NOMO-1 treated with dmso at 0.1 percent for 144 hours (cell line): ENCODE results near the gene ZNF281.
"Not testable (repeated sequence)": the region's sequence is repeated elsewhere in the genome, so short reads cannot be mapped to it uniquely, and the experiment has no call there.

Source experiments
- DNase-seq: peaks from one replicate; lab custom pipeline; 2025; ENCODE audit not compliant: unreplicated experiment; lab: John Stamatoyannopoulos, UW

Gene ZNF281

DNA sequence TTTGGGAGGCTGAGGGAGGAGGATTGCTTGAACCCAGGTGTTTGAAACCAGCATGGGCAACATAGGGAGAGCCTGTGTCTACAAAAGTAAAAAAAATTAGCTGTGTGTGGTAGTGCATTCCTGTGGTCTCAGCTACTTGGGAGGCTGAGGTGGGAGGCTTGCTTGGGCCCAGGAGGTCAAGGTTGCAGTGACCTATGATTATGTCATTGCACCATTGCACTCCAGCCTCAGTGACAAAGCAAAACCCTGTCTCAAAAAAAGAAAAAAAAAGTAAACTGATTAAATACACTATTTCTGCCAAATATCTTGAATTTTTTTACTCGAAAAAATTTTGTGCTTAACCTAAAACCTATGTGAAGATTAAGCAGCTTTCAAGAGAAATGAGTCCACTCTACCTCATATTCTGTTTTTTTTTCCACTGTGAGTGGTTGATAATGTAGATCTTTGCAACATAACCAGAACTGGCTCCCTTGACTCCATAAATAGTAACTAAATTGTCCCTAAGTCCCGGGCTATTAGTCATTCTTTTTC lies 19.4 kb upstream of the ZNF281 start:
- DNase-seq, result no peak

DNA sequence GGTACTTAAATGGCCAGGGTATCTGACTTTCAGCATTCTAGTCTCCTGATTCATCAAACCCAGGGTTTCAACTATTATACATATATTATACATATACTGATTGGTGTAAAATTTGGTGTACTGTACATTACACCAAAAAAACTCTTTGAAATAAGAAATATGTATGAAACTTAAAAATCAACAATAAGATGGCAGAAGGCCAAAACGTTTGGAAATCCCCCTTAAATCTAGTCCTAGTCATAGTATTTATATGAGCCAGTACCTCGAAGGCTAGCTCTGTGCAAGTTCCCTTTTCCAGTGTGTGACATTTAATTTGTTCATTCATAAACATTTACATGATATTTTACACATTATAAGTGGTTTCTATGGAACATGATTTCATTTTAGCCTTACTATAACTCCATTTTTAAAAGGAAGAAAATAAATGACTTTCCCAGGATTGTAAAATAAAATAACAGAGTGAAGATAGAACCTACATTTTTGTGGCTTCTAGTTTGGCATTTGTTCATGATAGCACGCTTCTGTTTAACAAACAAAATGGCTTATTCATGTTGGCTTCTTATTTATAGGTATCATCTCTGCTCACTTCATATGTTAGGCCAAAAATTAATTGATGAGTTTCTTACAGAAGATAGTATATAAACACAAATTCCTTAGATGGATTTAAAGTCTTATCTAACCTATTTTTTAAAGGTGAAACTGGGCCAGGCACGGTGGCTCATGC lies 18.8 kb upstream of the ZNF281 start:
- DNase-seq, result no peak

DNA sequence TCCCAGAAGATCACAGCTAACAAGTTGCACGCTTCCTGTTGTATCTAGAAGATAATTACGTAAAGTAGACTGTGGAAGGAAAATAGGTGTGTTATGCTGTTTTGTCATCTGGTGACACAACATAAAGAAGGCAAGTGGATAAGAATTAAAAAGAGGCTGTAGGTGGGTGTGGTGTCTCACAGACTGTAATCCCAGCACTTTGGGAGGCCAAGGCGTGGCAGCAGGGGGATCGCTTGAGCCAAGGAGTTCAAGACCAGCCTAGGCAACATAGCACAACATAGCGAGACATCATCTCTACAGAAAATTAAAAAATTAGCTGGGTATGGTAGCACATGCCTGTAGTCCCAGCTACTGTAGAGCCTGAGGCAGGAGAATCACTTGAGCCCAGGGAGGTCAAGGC lies 17.9 kb upstream of the ZNF281 start:
- DNase-seq, result no peak

DNA sequence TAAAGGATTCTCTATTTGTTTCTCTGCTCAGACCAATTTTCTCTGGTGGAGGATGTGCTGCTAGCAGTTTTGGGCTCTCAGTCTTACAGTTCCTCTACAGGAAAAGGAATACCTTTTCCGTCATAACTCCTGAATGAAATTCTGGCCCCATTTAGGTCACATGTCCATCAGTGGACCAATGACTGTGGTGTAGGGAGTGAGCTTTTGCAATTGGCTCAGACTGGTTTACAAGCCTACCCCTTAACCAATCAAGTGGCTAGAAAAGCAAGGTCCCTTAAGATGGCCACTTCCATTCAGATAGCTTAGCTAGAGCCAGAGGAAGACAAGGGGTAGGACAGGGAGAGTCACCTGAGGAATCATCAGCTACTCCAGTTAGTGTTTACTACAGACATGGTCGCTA lies 16.4 kb upstream of the ZNF281 start:
- DNase-seq, result no peak

DNA sequence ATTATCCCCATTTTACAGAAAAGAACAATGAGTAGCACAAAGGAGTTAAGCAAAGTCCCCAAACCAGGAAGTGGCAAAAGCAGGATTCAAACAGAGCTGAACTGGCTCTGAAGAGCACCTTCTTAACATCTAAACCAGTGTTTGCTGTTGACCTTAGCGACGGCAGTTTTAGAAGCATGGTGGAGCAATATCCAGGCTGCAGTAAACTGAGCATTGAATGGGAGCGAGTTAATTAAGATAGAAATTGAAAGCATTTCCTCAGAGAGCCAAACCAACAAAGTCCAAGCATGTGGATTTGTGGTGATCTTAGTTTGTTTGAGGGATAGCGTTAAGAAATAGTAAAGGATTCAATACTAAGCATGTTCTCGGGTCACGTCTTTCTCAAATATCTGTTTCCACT lies 13.4 kb upstream of the ZNF281 start:
- DNase-seq, result no peak

DNA sequence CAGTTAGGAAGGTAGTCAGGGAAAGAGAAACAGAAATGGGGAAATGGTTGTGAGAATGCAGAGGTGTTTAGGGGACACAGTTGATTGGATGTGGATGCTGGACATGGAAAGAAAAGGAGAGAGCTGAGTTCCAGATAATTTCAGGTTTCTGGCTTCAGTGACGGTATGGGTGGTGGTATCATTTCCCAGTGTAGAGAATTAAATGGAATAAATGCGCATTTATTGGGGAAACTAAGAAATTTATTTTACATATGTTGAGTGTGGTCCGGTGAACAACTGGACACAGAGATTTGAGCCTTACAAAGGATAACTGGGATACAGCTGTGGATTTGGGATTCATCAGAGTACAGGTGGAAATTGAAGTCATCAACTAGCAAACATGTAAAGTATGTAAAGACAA lies 12.4 kb upstream of the ZNF281 start:
- no peak for DNase-seq

DNA sequence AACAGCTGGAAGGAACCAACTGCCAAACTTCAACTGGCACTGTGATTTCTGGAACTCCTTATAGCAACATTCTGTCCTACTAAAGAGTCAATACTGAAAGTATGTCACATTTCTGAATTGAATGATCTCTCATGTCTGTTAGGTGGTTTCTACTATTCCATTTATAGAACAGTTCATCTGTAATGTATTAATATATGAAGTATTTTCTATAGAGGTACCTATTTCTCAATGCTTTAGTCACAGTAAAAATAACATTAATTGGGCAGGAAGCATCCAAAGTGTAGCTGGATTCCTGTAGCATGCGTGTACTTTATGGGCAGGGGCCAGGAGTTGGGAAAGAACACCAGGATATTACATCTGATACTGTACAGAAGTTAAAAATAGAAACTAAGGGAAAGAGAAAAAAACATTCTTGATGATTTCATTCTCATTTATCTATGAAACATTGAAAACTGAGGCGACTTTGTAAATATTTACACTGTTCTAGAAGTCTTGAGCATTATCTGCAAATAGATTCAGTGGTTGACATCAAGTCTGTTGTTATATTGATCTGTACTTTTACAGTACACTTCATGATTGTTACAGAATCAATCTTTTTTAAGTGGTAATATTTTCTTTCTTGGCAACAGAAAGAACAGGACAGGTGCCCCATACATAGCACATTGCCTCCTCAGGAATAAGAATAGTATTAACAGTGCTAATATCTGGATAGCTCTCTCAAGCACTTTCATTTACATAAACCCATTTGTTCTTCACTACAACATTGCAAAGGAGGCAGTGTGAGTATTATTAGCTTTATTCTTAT lies 6.2 kb upstream of the ZNF281 start:
- no peak for DNase-seq

DNA sequence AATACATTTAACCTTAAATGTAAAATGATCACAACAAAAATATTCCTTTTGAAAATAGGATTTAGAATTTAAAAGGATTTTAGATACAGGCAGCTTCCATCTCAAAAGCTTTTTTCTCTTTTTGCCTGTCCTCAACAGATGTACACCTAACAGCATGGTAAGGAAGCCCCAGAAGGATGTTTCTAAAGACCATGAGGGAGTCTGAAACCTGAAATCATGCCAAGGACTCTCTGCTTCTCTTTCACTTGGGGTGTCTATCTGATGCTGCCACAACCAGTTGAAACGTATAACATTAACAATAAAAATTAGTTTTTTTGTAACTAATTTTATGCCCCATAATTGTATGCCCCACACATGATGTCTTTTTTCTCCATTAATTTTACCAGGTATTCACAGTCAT lies 5.4 kb upstream of the ZNF281 start:
- DNase-seq, result no peak

DNA sequence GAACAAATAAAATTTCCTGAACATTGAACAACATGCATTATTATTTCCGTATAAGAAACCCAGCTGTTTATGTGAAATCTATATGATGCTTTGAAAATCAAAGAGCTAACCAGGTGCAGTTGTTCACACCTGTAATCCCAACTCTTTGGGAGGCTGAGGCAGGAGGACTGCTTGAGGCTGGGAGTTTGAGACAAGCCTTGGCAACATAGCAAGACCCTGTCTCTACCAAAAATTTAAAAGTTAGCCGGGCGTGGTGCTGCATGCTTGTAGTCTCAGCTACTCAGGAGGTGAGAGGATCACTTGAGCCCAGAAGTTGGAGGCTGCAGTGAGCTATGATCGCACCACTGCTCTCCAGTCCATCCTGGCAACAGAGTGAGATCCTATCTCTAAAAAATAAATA lies 4.8 kb upstream of the ZNF281 start:
- no peak for DNase-seq

DNA sequence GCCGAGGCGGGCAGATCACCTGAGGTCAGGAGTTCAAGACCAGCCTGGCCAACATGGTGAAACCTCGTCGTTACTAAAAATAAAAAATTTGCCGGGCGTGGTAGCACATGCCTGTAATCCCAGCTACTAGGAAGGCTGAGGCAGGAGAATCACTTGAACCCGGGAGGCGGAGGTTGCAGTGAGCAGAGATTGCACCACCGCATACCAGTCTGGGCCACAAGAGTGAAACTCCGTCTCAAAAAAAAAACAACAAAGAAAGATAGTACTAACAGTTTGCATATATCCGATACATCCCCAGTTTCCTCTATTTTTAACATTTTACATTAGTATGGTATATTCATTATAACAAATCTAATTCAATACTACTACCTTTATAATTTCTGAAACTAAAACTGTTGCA lies 3.9 kb upstream of the ZNF281 start:
- DNase-seq, result not testable (repeated sequence)

DNA sequence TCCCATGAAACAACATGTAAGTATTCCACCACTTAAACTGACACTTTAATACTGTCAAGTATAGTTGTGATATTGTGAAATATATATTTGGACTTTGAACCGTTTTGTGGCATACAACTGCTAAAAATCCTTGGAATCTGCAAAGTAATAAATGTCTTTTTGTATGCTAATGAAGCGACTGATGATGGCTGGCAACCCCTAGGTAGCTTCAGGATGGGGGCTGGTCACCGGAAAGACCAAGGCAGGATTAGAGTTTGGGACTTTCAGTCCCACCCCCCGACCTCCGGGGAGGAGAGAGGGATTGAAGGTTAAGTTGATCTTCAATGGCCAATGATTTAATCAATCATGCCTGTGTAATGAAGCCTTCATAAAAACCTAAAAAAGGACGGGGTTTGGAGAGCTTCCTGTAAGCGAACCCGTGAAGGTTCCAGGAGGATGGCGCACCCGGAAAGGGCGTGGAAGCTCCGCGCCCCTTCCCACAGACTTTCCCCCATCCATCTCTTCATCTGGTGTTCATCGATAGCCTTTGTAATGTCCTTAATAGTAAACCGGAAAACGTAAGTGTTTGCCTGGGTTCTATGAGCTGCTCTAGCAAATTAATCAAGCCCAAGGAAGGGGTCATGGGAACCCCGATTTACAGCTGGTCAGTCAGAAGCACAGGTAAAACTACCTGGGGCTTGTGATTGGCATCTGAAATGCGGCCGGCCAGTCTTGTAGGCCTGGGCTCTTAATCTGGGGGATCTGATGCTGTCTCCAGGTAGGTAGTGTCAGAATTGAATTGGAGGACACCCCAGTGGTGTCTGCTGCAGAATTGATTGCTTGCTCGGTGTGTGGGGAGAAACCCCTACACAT lies 1.8 kb upstream of the ZNF281 start:
- DNase-seq, result no peak

DNA sequence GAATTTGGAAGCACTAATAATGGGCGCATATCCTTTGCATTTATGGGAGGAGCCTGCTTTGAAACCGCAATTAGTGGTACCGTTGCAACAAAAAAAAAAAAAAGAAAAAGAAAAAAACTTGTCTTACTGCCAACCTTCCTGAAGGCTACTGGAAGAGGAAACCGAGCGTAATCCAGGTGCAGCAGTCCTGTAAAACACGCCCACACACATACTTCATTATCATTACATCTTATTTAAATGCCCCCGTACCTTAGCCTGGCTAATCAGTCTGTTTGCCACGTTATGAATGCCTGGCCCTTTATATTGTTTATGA lies 686 bp upstream of the ZNF281 start:
- no peak for DNase-seq

DNA sequence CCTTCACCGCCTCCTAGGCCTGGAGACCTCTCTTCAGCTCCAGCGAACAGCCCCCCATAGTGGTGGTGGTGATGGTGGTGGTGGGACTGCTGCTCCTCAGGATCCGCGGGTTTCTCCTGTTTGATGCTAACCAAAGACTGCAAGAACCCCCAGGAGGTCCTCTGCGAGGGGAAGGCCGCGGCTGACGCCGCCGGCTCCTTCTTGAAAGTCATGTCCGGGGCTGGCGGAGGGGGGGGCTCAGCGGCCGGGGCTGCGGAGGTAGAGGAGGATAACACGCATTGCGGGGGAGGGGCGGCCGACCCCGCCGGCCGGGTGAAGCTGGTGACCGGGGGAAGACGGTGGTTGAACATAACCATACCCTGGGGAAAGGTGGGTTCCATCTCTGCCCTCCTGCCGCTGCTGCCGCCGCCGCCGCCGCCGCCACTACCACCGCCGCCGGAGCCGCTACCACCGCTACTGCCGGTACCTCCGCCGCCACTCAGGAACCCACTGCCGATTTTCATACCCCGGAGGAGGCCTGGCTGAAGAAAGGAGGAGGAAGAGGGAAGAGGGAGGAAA lies 554 bp downstream of the ZNF281 start:
- no peak for DNase-seq

DNA sequence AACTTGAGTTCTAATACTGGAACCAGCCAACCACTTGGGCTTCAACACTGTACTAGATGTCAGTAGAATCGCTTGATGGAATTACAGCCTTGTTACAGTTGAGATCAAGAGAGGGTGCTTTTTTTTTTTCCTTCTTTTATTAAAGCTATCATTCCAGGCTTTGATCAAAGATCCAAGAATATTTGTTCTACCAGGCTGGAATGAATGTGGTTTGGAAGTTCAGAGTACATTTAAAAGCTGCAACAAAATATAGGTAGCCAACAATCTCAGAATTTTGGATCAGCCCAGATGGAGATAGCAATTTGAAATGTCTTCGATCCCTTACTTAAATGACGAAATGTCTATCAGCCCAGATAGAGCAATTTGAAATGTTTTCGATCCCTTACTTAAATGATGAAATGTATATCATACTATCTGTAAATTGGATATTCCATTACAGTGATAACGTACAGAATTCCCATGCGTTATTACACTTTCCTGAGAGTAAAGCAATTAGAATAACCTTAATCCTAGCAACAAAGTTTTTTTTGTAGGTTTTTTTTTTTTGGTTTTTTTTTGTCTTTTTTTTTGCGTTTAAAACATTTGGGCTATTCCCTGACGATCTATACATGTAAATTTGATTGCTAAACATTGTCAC lies 3.6 kb downstream of the ZNF281 start:
- no peak for DNase-seq

DNA sequence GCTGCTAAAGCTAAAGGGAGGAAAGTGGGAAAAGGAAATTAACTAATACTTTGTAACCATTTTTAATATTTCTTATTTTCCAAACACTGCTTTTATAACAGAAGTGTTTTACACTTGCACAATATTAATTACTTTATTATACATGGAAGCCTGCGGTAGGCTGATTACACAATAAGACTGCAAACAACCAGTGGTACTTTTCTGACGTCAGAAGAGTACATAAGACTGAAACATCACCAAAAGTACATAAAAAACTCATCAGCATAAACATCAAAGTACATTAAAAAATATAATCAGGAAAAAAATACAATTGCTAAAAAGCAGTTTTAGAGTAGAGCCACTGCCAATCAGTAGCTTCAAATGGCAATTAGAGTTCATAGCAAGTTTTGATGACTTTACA lies 4.6 kb downstream of the ZNF281 start:
- no peak for DNase-seq

DNA sequence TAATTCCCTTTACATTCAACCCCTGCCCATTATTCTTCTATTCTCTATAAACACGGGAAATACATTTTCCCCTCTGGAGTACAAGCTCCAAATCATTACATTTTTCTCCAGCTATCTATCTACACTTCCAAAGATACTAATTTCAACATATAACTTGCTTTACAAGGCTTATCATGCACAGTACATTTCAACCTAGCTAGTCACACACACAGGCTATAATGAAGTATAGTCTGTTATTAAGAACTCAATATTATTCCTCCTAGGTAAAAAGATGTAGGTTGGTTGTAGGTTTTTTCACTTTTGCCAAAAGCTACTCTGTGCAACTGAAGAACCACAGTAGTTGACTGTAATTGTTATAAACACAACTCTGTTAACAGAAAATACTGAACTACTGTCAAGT lies 8.1 kb downstream of the ZNF281 start:
- DNase-seq, result no peak

DNA sequence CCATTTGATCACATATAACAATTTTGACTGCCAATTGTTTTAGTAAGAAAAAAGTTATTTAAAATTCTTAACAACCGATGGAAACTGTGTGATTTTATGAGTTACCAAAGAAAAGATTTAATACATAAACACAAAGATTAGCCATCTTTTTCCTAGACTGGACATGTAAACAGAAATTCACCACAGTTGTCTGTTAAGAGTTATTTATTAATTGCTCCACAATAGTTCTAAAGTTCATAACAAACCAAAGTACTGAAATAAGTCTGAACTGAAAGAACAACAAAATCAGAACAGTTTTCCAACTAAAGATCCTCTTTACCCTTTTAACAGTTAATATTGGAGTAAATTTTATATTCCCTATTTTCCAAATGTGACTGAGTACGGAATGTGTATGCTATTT lies 8.6 kb downstream of the ZNF281 start:
- DNase-seq, result no peak

DNA sequence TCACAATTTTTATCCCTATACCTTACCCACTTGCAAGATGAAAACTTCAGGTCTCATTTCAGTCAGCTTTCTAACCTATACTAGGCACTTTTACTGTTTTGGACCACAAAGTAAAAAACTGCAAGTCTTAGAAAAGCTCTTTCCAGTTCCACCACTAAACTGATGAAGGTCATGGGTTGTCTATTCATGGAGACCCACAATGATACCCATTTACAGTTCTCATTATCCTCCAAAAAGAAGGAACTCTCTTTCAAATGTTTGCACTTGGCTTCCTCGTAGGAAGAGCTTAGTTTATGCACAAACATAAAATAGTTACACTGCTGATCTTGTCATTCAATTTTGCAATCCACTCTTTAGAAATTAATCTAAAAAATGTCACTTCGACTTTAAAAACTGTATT lies 9.3 kb downstream of the ZNF281 start:
- DNase-seq, result no peak

DNA sequence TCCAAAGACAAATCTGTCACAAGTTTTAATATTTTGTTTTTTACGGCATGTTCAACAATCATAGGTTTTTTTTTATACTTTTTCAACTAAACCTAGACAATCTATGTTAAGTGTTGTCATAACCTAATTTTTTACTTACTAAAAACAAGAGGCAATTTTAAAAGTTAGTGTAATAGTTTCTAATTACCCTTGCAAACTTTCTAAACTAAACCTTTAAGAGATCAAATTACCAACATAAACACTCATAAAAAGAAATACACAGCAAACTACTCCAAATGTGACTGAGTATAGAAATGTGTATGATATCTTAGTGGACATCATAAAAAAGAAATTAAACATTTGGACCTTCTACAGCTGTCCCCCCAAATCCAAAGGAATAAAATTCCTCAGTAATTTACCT lies 10.0 kb downstream of the ZNF281 start:
- DNase-seq, result no peak

DNA sequence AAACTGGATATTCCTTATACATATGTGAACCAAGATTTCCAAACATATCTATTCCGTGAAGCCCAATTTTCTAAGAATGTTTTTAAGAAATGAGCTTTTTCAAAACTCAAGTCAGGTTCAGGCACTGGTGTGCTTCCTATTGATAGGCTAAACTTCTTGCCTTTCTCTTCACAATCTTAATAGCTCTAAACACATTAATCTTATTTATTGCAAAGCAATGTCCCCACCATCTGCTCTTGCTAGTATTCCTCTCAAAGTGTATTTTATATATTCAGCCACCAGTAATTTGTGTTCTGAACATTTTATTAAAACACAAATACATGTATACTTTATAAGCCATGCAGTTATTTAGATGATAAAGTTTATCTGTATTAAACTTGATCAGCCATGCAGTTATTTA lies 11.5 kb downstream of the ZNF281 start:
- no peak for DNase-seq

DNA sequence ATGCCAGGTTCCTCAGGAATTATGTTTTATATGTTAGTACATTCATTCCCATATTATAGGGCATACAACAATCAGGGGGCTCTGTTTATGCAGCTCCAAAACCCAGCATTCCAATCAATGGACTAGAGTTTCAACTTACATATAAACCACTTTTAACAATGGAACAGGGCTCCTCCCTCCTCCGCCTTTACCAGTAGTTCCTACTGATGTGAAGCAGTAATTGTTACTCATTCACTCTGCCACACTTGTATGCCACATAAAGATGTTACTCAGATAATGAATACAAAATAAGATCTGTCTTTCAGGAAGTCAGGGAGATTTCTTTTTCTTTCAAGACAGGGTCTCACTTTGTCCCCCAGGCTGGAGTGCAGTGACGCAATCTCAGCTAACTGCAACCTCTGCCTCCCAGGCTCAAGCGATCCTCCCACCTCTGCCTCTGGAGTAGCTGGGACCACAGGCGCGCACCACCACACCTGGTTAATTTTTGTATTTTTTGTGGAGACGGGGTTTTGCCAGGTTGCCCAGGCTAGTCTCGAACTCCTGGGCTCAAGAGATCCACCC lies 17.1 kb downstream of the ZNF281 start:
- DNase-seq, result no peak
